Right renal cortex interstitium (tissue), 3 donors: ENCODE results near the gene NFAT5. TPM values are rescaled to one million over a fixed set of nuclear protein-coding genes. Genes with fewer than 3 reads are reported as not detected.
A peak's percentile ranks its signal among the peaks of the same experiment; 100 is the strongest.
"Not testable (repeated sequence)": the region's sequence is repeated elsewhere in the genome, so short reads cannot be mapped to it uniquely, and the experiment has no call there.

Experiments
- DNase-seq, 3 donors: peaks; one replicate each; pipeline ENCODE4 v3.0.0-alpha.2; 2013; ENCODE audit warnings: low read depth in 3 of 3, low spot score in 2 of 3
- polyA plus RNA-seq, 3 donors: library from polyadenylated mRNA; unstranded; fragments of 120-200 nt; gene quantifications; one replicate each; pipeline ENCODE4 v1.2.1, GENCODE V29; 2013; ENCODE audit not compliant: insufficient read length in 3 of 3

Gene NFAT5
- polyA plus RNA-seq, 3 donors: 30.7 to 37.0 (median 32.9) TPM

DNA sequence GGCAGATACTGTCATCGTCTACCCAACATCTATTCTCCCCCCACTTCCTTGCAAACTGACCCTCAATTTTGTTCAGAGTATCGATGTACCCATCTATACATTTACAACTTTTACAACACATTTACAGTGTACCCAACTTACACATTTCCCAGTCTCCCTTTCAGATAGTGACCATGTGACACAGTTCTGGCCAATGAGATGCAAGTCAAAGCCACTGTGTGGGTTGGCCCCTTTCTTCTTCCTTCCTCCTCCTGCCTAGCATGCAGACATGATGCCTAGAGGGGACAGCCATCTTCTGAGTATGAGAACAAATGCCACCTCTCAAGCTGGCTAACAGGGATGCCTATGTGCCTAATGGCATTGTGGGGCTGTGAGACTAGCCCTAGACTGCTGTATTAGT lies 11.3 kb upstream of the NFAT5 start:
- no peak for DNase-seq

DNA sequence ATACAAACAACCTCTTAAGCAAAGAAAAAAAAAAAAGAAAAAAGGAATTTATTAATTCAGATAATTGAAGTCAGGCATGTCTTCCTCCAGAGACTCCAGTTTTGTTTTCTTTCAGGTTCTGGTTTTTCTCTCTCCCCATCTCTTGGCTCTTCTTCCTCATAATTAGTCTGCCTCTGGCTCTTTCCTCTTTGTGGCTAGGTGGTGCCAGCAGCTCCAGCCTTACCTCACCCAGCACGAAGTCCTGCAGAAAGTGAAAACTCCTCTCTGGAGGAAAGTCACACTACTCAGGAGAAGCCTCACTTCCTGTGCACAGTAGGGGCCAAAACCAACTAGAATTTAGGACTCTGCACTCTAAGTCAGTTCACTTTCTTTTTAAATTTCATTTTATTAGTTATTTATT lies 10.3 kb upstream of the NFAT5 start:
- no peak for DNase-seq

DNA sequence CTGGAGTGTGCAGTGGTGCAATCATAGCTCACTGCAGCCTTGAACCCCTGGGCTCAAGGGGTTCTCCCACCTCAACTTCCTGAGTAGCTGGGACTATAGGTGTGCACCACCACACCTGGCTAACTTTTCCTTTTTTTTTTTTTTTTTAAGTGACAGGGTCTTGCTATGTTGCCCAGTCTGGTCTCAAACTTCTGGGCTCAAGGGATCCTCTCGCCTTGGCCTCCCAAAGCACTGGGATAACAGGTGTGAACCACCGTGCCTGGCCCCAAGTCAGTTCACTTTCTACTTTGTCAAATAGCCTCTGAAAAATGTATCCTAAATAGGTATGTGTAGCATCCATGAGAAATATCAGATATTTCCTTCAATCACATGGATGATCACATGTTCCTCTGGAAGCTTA lies 9.9 kb upstream of the NFAT5 start:
- no peak for DNase-seq

DNA sequence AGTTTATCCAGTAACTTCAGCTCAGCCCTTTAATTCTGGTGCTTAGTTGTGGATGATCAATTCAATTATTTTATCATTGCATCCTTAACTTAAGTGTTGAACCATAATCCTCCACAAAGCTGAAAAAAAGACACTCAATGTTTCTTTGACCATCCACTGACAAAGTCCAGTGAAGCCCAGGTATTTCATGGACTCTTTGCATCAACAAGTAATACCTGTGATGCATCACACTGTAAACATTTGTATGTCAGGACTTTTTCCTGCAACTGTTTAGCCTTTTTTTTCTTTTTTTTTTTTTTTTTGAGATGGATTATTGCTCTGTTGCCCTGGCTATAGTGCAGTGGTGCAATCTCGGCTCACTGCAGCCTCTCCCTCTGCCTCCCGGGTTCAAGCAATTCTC lies 6.6 kb upstream of the NFAT5 start:
- DNase-seq: no peak

DNA sequence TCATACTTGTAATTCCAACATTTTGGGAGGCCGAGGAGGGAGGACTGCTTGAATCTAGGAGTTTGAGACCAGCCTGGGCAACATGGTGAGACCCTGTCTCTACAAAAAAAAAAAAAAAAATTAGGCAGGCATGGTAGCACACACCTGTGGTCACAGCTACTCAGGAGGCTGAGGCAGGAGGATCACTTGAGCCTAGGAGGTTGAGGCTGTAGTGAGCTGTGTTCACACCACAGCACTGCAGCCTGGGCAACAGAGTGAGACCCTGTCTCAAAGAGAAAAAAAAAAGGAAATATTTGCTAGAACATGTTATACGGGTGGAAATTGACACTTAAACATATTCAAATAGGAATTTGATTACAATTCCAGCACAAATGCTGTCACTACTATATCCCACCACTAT lies 4.4 kb upstream of the NFAT5 start:
- not testable (repeated sequence) for DNase-seq

GRCh38 chr16:69561901-69562300 lies 3.9 kb upstream of the NFAT5 start:
- DNase-seq: no peak

GRCh38 chr16:69562813-69563212 lies 3.0 kb upstream of the NFAT5 start:
- no peak for DNase-seq

DNA sequence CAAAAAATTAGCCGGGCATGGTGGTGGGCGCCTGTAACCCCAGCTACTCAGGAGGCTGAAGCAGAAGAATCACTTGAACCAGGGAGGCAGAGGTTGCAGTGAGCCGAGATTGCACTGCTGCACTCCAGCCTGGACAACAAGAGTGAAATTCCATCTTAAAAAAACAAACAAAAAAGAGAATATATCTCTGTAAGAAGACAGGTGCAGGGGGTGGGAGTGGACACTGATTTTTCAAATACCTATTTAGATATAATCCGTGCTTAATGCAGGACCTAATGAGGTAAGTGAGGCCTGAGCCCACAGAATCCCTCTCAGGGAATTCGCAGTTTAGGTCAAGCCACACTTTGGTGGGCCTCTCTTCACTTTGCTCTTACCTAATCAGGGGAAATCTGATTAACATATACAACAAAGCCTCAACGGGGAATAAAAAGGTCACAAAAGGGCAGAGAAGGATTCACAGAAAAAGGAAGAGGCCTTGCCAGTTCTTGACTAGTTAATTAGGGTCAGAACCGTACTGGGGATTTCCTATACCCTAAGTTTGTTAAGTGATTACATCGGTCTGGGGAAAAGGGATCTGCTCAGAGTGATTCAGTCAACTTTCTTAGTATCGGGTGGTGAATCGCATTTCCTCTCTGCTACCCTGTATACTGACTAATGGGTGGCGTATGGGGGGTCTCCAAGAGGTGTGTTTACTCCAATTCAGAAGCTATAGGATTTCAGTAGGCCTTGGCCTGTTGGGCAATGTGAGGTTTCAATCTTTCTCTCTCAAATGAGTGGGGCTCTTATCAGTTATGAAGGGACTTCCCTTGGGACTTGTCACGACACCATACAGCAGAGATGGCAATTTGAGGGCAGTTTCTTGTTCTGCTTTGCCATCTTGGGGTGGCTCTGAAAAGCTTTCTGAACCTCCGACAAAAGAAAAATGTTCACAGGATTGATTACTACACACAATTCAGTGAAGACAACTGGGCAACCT lies 1.9 kb upstream of the NFAT5 start:
- DNase-seq: no peak

DNA sequence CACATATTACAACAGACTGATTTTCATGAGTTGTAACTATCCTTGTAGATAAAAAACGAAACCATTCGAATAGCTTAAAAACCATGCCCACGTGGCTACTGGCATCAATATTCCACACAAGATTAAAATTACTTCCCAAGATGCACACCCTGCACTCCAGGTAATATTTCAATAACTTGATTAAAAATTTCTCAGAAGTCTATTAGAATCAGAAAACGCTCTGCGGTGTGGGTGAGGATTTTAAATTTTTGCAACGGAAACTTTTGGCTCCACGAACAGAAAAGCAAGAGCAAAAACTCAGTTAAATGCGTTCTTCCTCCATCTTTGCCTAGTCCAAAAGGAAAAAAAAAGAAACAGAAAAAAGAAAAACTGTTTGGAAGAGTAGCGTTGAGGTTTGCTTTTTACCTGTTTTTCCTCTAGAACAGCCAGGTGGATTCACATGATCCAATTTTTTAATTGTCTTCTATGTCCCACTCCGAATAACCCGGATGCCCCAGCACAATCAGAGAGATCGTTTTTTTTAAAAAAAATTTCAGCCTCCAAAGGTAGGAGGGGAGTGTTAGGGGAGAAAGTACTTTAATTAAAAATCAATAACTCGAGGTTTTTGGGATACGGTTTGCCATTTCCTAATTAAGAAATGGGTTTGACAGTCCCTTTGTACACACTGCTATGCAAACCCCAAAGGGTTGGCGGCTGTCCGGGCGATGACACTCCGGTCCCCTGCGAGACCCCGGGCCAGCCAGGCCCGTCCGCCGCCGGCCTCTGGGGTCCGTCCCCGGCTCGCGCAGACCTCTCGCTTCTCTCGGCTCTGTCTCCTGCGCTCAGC lies 708 bp upstream of the NFAT5 start:
- peak in 1 of 3 donors; percentile 38 for DNase-seq

DNA sequence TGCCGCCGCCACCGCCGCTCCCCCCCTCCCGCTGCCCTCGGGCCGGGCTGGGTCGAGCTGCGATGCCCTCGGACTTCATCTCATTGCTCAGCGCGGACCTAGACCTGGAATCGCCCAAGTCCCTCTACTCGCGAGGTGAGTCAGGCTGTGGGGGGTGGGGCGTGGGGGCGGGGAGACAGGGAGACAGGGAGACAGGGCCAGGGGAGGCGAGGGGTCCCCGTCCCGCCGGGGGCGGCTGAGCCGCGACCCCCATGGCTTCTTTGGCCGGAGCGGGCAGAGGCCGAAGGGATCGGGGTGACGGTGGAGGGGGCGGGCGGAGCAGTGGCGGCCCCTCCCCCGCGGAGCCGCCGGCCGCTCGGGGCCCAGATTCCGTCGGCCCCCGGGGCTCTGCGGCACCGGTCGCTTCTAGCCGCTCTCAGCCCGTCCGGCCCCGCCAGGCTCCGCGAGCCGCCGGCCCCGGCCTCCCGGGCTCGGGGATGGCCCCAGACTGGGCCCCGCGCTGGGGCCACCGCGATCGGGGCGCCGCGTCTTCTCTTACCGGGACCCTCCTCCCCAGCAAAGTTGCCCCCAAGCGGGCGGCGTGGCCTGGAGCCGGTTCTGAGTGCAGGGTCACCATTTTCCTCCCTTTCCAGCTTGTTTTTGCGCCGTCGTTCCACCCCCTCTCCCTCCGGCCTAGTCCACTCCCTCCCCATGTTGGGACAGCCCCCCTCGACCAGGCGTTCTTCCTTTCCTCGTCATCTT lies 644 bp downstream of the NFAT5 start:
- peak in 2 of 3 donors; percentile 36 to 41 for DNase-seq

DNA sequence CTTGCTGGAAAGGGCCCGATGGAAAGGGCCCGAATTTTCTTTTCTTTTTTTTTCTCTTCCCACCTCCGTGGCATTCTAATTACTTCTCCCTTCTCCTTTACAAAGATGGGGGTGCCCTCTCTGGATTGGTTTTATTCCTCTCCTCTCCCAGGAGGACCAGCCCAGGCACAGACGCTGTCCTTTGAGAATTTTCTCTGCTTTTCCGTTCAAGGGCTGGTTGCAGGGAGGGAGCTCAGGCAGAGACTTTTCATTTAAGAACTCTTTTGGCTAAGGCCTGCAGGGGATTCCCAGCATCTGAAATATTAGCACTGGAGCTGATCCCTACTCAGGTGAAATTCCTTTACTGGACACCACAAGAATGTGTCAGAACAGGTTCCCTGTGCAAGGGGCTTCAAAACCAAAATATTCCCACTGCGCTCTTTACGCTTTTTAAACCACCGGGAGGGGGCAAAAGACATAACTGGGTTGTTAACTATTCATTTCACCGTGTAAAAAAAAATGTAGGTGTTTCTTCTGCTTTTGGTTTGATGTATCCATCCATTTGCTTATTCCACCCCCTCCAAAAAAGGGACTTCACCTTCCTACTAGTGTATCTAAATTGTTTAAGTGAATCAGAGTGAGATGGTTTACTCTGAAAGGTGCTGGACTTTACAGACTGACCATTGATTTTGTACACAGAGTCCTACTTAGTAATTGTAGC lies 1.4 kb downstream of the NFAT5 start:
- no peak for DNase-seq

GRCh38 chr16:69568676-69569075 lies 2.9 kb downstream of the NFAT5 start:
- no peak for DNase-seq

GRCh38 chr16:69578771-69579170 lies 13.0 kb downstream of the NFAT5 start:
- not testable (repeated sequence) for DNase-seq

DNA sequence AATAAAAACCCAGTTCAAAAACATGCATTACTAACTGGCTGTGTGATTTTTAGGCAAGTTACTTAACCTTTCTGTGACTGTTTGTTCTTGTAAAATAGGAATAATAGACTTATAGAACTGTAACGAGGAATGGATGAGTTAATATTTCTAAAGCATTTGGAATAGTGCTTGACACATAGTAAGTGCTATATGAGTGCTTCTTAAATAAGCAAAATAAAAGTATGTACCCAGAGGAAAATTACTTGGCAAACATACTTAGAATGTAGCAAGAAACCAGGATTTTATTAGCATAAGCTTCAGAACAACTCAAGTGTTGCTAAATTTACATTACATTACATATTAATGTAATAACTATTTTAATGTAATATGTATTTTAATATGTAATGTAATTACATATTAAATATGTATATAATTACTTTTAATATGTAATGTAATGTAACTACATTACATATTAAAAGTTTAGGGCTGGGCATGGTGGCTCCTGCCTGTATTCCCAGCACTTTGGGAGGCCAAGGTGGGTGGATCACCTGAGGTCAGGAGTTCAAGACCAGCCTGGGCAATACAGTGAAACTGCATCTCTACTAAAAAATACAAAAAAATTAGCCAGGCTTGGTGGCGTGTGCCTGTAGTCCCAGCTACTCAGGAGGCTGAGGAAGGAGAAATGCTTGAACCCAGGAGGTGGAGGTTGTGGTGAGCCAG lies 14.2 kb downstream of the NFAT5 start:
- no peak for DNase-seq

DNA sequence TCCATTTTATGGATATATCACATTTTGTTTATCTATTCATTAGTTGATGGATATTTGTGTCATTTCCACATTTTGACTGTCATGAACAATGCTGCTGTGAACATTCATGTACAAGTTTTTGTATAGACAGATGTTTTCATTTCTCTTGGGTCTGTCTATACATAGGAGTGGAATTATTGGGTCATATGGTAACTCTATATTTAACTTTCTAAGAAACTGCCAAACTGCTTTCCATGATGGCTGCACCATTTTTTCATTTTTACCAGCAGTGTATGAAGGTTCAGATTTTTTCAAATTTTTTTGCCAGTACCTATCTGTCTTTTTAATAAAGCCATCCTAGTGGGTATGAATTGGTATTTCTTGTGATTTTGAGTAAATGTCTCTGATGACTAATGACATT lies 15.5 kb downstream of the NFAT5 start:
- DNase-seq: no peak

DNA sequence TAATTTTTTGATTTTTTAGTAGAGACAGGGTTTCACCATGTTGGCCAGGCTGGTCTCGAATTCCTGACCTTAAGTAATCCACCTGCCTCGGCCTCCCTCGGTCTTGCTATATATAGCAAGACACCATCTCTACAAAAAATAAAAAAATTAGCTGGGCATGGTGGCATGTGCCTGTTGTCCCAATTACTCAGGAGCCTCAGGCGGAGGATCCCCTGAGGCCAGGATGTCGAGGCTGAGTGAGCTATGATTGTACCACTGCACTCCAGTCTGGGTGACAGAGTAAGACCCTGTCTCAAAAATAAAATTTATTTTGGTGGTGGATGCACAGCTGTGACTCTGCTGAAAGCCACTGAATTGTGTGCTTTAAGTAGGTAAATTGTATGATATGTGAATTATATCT lies 18.7 kb downstream of the NFAT5 start:
- not testable (repeated sequence) for DNase-seq

DNA sequence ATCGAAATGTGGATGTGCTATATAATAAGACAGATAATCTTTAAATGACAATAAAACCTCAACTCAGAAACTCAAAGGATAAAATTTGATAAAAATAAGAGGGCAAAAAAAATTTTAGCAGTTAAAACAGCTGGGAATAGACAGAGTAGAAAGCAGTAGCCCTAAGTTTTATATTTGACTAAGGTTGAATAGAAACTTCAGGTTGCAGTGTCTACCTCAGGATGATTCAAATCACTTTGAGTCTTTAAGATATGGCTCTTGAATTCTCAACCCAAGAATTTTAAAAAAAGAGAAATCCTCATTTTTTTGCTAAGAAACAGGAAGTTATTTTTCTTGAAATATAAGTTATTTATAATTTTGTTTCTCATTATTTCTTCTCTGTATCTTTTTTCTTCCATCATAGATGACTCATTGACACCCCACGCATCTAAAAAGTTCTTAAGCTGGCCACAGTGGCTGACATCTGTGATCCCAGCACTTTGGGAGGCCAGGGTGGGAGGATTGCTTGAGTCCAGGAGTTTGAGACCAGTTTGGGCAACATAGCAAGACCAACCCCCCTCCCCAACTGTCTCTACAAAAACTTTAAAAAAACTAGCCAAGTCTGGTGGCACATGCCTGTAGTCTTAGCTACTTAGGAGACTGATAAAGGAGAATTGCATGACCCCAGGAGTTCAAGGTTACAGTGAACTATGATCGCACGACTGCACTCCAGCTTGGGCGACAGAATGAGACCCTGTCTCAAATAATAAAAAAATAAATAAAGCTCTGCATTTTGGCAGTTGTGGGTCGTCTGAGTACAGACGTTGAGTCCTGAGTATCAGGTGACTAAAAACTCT lies 23.9 kb downstream of the NFAT5 start:
- no peak for DNase-seq

DNA sequence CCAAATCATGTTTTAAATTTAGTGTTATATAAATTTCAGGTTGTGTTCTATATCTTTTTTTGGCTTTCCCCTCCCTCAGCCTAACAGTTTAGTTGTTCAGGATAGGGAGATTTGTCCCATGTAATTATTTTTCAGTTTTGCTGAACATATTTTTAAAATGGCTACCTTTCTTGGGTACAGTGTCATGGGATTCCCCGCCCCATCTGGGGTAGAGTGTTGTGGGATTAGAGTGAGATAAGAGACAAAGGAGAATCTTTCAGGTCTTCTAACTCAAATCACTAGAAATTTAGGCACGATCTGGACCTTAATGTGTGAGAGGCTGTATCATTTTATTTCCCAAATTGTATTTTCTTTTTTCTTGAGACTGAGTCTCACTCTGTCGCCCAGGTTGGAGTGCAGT lies 24.8 kb downstream of the NFAT5 start:
- no peak for DNase-seq

DNA sequence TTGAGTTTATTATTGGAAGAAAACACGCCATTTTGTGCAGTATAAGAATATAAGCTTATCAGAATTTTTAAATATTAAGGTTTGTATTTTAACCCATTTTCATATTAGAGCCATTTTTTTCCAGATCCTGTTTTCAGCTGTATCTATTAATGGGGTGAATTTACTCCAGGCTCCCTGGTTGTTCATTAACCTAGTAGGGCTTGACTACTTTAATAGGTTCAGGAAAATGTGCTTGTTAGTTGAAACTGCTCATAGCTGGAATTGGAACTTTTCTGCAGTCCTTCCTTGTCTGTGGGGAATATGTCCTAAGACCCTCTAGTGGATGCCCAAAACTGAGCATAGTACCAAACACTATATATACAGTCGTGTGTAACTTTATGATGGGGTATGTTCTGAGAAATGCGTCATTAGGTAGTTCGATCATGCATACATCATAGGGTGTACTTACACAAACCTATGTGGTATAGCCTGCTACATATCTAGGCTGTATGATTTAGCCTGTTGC lies 28.0 kb downstream of the NFAT5 start:
- peak in 2 of 3 donors; percentile 13 to 23 for DNase-seq
